Tibial nerve (tissue), 4 donors: Measurements from ENCODE around the gene MPZL1. TPM values are rescaled to one million over a fixed set of nuclear protein-coding genes. Genes with fewer than 3 reads are reported as not detected.

Source experiments
- DNase-seq, 2 donors: peaks; one replicate each; pipeline ENCODE4 v3.0.0-alpha.2; 2019; ENCODE audit warnings: low spot score in 2 of 2
- H3K27ac ChIP-seq, 4 donors: fragments of 200-600 bp; sonication (generic) in 3 of 4; one replicate each; pipeline ENCODE4 v1.5.1; 2017 to 2019; ENCODE audit warnings: mild to moderate bottlenecking in 1 of 4
- H3K27me3 ChIP-seq, 2 donors: fragments of 200-600 bp; sonication (generic) in 1 of 2; one replicate each; pipeline versions ENCODE4 v1.5.1 to v1.6.0; 2017 to 2019
- H3K36me3 ChIP-seq, 3 donors: fragments of 200-600 bp; sonication (generic); one replicate each; pipeline ENCODE4 v1.5.1; 2018 to 2019
- H3K4me1 ChIP-seq, 4 donors: fragments of 200-600 bp; sonication (generic) in 3 of 4; one replicate each; pipeline ENCODE4 v1.5.1; 2017 to 2019
- H3K4me3 ChIP-seq, 4 donors: fragments of 200-600 bp; sonication (generic) in 3 of 4; one replicate each; pipeline ENCODE4 v1.5.1; 2017 to 2019; ENCODE audit warnings: mild to moderate bottlenecking in 1 of 4, moderate library complexity in 1 of 4
- H3K9me3 ChIP-seq, 4 donors: fragments of 200-600 bp; sonication (generic) in 3 of 4; one replicate each; pipeline ENCODE4 v1.5.1; 2017 to 2019
- EP300 ChIP-seq, 2 donors: sonication (generic); formaldehyde crosslinking; IDR thresholded peaks; one replicate each; pipeline ENCODE4 v1.6.1; 2017; ENCODE audit warnings: antibody characterized with exemption in 2 of 2, mild to moderate bottlenecking in 1 of 2
- POLR2A ChIP-seq, 2 donors: fragments of 450-650 bp; IDR thresholded peaks; one replicate each; pipeline ENCODE4 v1.6.1; 2017; ENCODE audit warnings: antibody characterized with exemption in 2 of 2, mild to moderate bottlenecking in 2 of 2, moderate library complexity in 2 of 2
- WGBS, 2 donors: methylation state at CpG; one replicate each; pipeline ENCODE4 v1.1.5; 2018; 5-methylcytosine and 5-hydroxymethylcytosine counted together
- total RNA-seq, 4 donors: library from RNA; depleted of rRNA; stranded (reverse); fragments of >200 nt; gene quantifications; one replicate each; pipeline ENCODE4 v1.1.0, GENCODE V29; 2016
- TF ChIP-seq, protein P1 (sequence below), 5 experiments: fragments of 200-600 bp in 3 of 5; fragments of 450-650 bp in 2 of 5; sonication (generic) in 3 of 5; IDR thresholded peaks; one replicate each; pipeline ENCODE4 v1.5.1; 2016 to 2019; ENCODE audit warnings: antibody characterized with exemption in 5 of 5, mild to moderate bottlenecking in 3 of 5, moderate library complexity in 2 of 5

MPZL1 gene
- total RNA-seq, 4 donors from 2014 or later = 50.1 to 76.0 (median 71.7) TPM

DNA sequence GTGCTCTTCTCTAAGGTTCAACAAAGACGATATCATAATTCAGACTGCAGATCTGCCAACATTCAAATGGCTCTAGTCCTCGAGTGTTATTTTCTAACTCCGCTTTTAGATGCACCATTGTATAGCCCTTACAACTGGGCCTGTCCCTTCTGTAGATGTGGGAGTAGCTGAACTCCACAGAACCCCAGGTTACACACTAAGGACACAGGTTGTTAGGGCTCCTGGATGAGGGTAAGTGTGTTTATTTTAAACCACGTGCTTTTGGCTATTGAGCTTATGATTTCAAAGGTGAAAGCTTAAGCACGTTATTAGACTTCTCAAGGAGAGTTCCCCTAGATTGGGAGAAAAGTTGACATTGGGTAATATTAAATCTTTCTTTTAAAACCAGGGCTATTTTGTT lies 64.7 kb downstream of the MPZL1 start:
- Histone ChIP-seq H3K9me3 (no peaks in the 10 kb centered on the region), H3K27me3 (no peaks in the 10 kb centered on the region), H3K4me1 (peaks cover 0 to 7% (median 0%) of the 10 kb centered on the region in 4 donors), H3K4me3 (no peak overlapping the region), H3K36me3 (peaks cover 0 to 43% (median 0%) of the 10 kb centered on the region in 3 donors), H3K27ac (no peak overlapping the region)
- TF ChIP-seq POLR2A (IDR thresholded peaks at IDR 0.05) (no peak), EP300 (IDR thresholded peaks at IDR 0.05) (no peak)
- TF ChIP-seq, protein P1, sequence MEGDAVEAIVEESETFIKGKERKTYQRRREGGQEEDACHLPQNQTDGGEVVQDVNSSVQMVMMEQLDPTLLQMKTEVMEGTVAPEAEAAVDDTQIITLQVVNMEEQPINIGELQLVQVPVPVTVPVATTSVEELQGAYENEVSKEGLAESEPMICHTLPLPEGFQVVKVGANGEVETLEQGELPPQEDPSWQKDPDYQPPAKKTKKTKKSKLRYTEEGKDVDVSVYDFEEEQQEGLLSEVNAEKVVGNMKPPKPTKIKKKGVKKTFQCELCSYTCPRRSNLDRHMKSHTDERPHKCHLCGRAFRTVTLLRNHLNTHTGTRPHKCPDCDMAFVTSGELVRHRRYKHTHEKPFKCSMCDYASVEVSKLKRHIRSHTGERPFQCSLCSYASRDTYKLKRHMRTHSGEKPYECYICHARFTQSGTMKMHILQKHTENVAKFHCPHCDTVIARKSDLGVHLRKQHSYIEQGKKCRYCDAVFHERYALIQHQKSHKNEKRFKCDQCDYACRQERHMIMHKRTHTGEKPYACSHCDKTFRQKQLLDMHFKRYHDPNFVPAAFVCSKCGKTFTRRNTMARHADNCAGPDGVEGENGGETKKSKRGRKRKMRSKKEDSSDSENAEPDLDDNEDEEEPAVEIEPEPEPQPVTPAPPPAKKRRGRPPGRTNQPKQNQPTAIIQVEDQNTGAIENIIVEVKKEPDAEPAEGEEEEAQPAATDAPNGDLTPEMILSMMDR (IDR thresholded peaks at IDR 0.05) = no peak
- DNase-seq = no peak
- WGBS, 2 donors = 94 to 96% methylated on average over 5 of the region's 5 CpGs

DNA sequence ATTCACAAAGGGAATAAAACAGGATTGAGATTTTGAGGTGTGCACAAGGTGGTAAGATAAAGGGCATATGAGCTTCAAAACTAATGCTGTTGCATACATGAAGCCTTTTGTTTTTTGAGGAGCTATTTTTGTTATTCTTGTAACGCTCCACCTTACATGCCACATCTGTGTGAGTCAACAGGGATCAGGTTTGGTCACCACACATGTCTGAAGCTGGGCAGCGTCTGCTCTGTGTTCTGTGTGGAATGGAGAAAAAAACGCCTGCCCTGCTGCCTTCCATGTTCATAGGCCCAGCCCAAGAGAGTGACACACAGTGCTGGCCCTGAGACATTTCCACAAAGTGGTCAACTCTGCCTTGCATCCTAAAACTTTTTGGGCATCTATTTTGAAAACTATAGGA lies 67.7 kb downstream of the MPZL1 start:
- DNase-seq = no peak
- Histone ChIP-seq H3K9me3 (no peaks in the 10 kb centered on the region), H3K27ac (no peak overlapping the region), H3K27me3 (no peaks in the 10 kb centered on the region), H3K4me1 (peaks cover 0 to 16% (median 0%) of the 10 kb centered on the region in 4 donors), H3K36me3 (peaks cover 0 to 43% (median 0%) of the 10 kb centered on the region in 3 donors), H3K4me3 (no peak overlapping the region)
- WGBS, 2 donors = 84 to 86% methylated on average over 3 of the region's 3 CpGs
- TF ChIP-seq EP300 (IDR thresholded peaks at IDR 0.05) (no peak), POLR2A (IDR thresholded peaks at IDR 0.05) (no peak)
- TF ChIP-seq, protein P1 (IDR thresholded peaks at IDR 0.05) = no peak

DNA sequence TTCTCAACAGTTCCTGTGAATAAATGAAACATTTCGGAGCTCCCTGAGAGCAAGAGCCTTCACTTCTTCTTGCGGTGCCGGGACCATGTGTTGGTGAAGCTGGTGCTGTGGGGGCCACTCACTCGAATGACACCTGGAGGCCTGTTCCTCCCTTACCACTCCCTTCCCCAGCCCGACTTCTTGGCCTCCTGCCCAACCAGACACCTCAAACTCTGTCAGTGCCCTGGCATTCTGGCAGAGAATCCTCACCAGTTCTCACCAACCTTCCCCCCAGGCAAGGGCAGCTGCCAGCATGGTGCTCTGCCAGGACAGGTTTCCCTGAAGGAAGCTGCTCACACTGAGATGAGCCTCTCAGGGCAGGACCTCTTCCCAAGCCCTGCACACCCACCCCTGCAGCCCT lies 68.3 kb downstream of the MPZL1 start:
- no peak for TF ChIP-seq EP300 (IDR thresholded peaks at IDR 0.05)
- TF ChIP-seq, protein P1 (IDR thresholded peaks at IDR 0.05) = no peak
- TF ChIP-seq POLR2A (IDR thresholded peaks at IDR 0.05) = no peak
- H3K4me1 ChIP-seq = peaks cover 0 to 19% (median 0%) of the 10 kb centered on the region in 4 donors

DNA sequence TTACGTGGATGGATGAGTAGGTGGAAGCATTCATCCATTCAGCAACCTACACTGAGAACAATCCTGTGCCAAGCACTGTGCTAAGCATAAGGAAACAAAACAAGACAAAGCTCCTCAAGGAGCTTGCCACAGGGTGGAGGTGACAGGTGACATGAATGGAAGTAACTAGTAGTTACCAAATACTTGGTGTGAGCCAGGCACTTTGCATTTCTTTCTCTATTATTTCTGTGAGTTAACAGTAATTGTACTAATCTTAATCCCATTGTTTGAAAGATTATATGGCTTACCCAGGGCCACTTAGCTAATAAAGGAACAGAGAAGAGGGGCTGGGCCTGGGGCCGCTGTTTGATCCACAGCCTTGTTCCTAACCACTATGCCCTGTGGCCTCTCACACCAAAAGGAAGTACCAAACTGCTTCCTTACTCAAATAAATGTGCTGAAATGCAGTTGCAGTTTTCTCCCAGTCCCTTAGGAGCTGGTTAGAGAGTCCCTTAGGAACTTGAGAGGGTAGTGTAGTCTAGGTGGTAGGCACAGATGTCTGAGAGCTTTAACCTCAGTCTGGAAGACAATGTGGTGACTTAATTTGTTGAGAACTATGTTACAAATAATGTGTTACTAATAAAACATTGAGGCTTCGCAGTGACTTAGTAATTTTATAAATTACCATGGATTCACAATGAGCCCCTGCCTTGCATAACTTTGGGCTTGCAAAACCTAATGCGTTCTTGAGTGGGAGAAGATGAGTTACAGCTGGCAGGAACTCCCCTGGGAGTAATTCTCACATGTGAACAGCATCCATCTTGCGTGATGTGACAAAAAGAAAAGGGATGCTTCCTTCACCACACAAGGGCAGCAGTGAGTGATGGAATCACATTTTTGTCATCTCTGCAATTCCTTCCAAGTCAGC lies 69.8 kb downstream of the MPZL1 start:
- peak; percentile 40 to 76 for DNase-seq
- WGBS, 2 donors = 56 to 72% methylated on average over 5 of the region's 5 CpGs
- Histone ChIP-seq H3K27me3 (no peaks in the 10 kb centered on the region), H3K4me3 (no peak overlapping the region), H3K27ac (peak overlapping the region in 2 of 4 donors; percentile 1 to 11), H3K4me1 (peaks cover 0 to 33% (median 0%) of the 10 kb centered on the region in 4 donors), H3K36me3 (peaks cover 0 to 41% (median 0%) of the 10 kb centered on the region in 3 donors), H3K9me3 (no peaks in the 10 kb centered on the region)
- TF ChIP-seq, protein P1 (IDR thresholded peaks at IDR 0.05) = no peak
- TF ChIP-seq EP300 (IDR thresholded peaks at IDR 0.05) (peak in 1 of 2 donors; percentile 85), POLR2A (IDR thresholded peaks at IDR 0.05) (no peak)

More for the DNA sequence above, 68.3 kb downstream of the MPZL1 start:
- WGBS, 2 donors = 88 to 90% methylated on average over 5 of the region's 5 CpGs
- Histone ChIP-seq H3K27me3 (no peaks in the 10 kb centered on the region), H3K4me3 (no peak overlapping the region), H3K36me3 (peaks cover 0 to 43% (median 0%) of the 10 kb centered on the region in 3 donors), H3K27ac (peak overlapping the region in 1 of 4 donors; percentile 20), H3K9me3 (no peaks in the 10 kb centered on the region)
- DNase-seq = no peak

DNA sequence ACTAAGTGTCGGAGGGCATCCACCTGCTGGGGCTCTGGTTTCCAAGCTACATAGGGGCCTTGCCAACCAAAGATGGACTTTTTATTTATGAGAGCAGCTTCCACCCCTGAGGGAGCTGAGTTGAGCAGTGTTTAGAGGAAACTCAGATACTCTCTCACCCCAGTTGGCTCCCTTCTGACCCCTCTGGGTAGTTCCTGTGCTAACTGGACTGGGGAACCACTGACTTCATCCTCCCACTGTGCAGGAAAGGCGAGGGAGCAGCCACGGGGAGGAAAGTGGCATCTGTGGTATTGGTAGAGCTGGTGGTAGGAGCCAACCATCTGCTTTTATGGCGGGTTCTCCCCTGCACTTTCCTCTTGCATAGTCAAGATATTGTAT lies 70.4 kb downstream of the MPZL1 start:
- WGBS, 2 donors = 85 to 94% methylated on average over 4 of the region's 4 CpGs
- H3K4me3 ChIP-seq = no peak overlapping the region
- H3K9me3 ChIP-seq = no peaks in the 10 kb centered on the region
- H3K4me1 ChIP-seq = peaks cover 0 to 38% (median 0%) of the 10 kb centered on the region in 4 donors
- TF ChIP-seq, protein P1 (IDR thresholded peaks at IDR 0.05) = no peak
- TF ChIP-seq EP300 (IDR thresholded peaks at IDR 0.05) (no peak), POLR2A (IDR thresholded peaks at IDR 0.05) (no peak)
- DNase-seq = no peak
- no peak overlapping the region for H3K27ac ChIP-seq
- H3K36me3 ChIP-seq = peaks cover 0 to 40% (median 0%) of the 10 kb centered on the region in 3 donors
- H3K27me3 ChIP-seq = no peaks in the 10 kb centered on the region
